Astrocyte (in vitro differentiated cells and primary cell): ENCODE data around the gene GOLGA6L9.
"Not testable (repeated sequence)": the region's sequence is repeated elsewhere in the genome, so short reads cannot be mapped to it uniquely, and the experiment has no call there.

Source experiments
- CTCF ChIP-seq: IDR thresholded peaks from 2 replicates; pipeline ENCODE4 v1.5.1; 2011; ENCODE audit warnings: low read depth, mild to moderate bottlenecking, inconsistent platforms, low read length, moderate library complexity; ENCODE audit not compliant: insufficient read depth
- EZH2 ChIP-seq: IDR thresholded peaks from 2 replicates; pipeline ENCODE4 v1.6.1; 2012; ENCODE audit warnings: mild to moderate bottlenecking, low read length, inconsistent platforms; ENCODE audit not compliant: insufficient read depth

GRCh38 chr15:82469381-82469780 lies 39.8 kb downstream of the GOLGA6L9 start:
- not testable (repeated sequence) for TF ChIP-seq CTCF, EZH2
